Neuronal stem cell (in vitro differentiated cells): ENCODE results near the gene MDN1.

Source experiments
- DNase-seq: peaks from one replicate; pipeline ENCODE4 v3.0.0-alpha.2; 2013; ENCODE audit warnings: low spot score
- H2AFZ ChIP-seq: one replicate; pipeline ENCODE4 v1.6.1; 2013; ENCODE audit warnings: mild to moderate bottlenecking, low read length, inconsistent platforms
- H2AK5ac ChIP-seq: 2 replicates; pipeline ENCODE4 v1.6.1; 2013; ENCODE audit warnings: low read depth, mild to moderate bottlenecking, inconsistent platforms, low read length, moderate library complexity, mixed read lengths
- H2BK120ac ChIP-seq: 2 replicates; pipeline ENCODE4 v1.6.1; 2013; ENCODE audit warnings: low read depth, mild to moderate bottlenecking, inconsistent platforms, low read length, moderate library complexity, mixed read lengths
- H2BK12ac ChIP-seq: one replicate; pipeline ENCODE4 v1.6.1; 2013; ENCODE audit warnings: low read length, inconsistent platforms
- H2BK15ac ChIP-seq: 2 replicates; pipeline ENCODE4 v1.6.1; 2013; ENCODE audit warnings: mild to moderate bottlenecking, low read length, inconsistent platforms, mixed read lengths
- H2BK5ac ChIP-seq: one replicate; pipeline ENCODE4 v1.6.1; 2013; ENCODE audit warnings: inconsistent platforms, mild to moderate bottlenecking, low read length, moderate library complexity
- H3K14ac ChIP-seq: one replicate; pipeline ENCODE4 v1.6.1; 2013; ENCODE audit warnings: low read length, inconsistent platforms
- H3K18ac ChIP-seq: 2 replicates; pipeline ENCODE4 v1.6.1; 2013; ENCODE audit warnings: low read length, inconsistent platforms
- H3K23ac ChIP-seq: 2 replicates; pipeline ENCODE4 v1.6.1; 2013; ENCODE audit warnings: low read depth, mild to moderate bottlenecking, mixed read lengths, low read length, inconsistent platforms; ENCODE audit not compliant: poor library complexity
- H3K27ac ChIP-seq: replicated peaks from 3 replicates; pipeline ENCODE4 v1.5.1; 2013; ENCODE audit warnings: low read length, inconsistent platforms
- H3K27me3 ChIP-seq, 3 experiments: 2 replicates each; pipeline ENCODE4 v1.6.1; 2013; ENCODE audit warnings: low read length in 3 of 3, mild to moderate bottlenecking in 2 of 3, inconsistent platforms in 1 of 3, low read depth in 1 of 3, mixed read lengths in 1 of 3, moderate library complexity in 1 of 3; ENCODE audit not compliant: control insufficient read depth in 3 of 3, insufficient read depth in 3 of 3
- H3K36me3 ChIP-seq, 2 donors: replicated peaks in 1 of 2; 2 replicates each; pipeline ENCODE4 v1.6.1; 2013; ENCODE audit warnings: low read length in 2 of 2; ENCODE audit not compliant: control insufficient read depth in 2 of 2, insufficient read depth in 2 of 2
- H3K4ac ChIP-seq: 2 replicates; pipeline ENCODE4 v1.6.1; 2013; ENCODE audit warnings: inconsistent platforms, mild to moderate bottlenecking, low read length, moderate library complexity
- H3K4me1 ChIP-seq, 2 donors: 1 replicate in 1 of 2; 2 replicates in 1 of 2; pipeline ENCODE4 v1.6.1; 2013; ENCODE audit warnings: low read length in 2 of 2, low read depth in 1 of 2; ENCODE audit not compliant: control insufficient read depth in 2 of 2, insufficient read depth in 1 of 2
- H3K4me2 ChIP-seq: one replicate; pipeline ENCODE4 v1.6.1; 2013; ENCODE audit warnings: mild to moderate bottlenecking, low read length, inconsistent platforms; ENCODE audit not compliant: insufficient read depth, poor library complexity, severe bottlenecking
- H3K4me3 ChIP-seq, 2 donors: 2 replicates each; pipeline ENCODE4 v1.5.1; 2013; ENCODE audit warnings: low read length in 2 of 2, mild to moderate bottlenecking in 2 of 2, inconsistent platforms in 1 of 2, moderate library complexity in 1 of 2
- H3K79me1 ChIP-seq: one replicate; pipeline ENCODE4 v1.6.1; 2013; ENCODE audit warnings: low read depth, mild to moderate bottlenecking, inconsistent platforms, low read length, moderate library complexity
- H3K9ac ChIP-seq: one replicate; pipeline ENCODE4 v1.6.1; 2013; ENCODE audit warnings: mild to moderate bottlenecking, low read depth, low read length, inconsistent platforms; ENCODE audit not compliant: poor library complexity
- H3K9me3 ChIP-seq, 2 donors: replicated peaks in 1 of 2; 2 replicates each; pipeline versions ENCODE3 to v1.6.1; 2013; ENCODE audit warnings: low read length in 2 of 2, mild to moderate bottlenecking in 2 of 2, inconsistent platforms in 1 of 2, low read depth in 1 of 2, mixed read lengths in 1 of 2, moderate library complexity in 1 of 2; ENCODE audit not compliant: control insufficient read depth in 2 of 2, insufficient read depth in 1 of 2
- H4K8ac ChIP-seq: one replicate; pipeline ENCODE4 v1.6.1; 2013; ENCODE audit warnings: low read depth, mild to moderate bottlenecking, inconsistent platforms, low read length, moderate library complexity
- H4K91ac ChIP-seq: one replicate; pipeline ENCODE4 v1.6.1; 2013; ENCODE audit warnings: low read length, low read depth, mild to moderate bottlenecking, inconsistent platforms; ENCODE audit not compliant: poor library complexity
- WGBS, 2 donors: extraction: QIAGEN DNeasy Blood & Tissue Kit; methylation state at CpG; one replicate each; pipeline ENCODE4 v1.1.7; 2013; ENCODE audit warnings: missing lambda C conversion rate in 2 of 2, mixed read lengths in 1 of 2; ENCODE audit not compliant: insufficient read length in 2 of 2, insufficient replicate concordance in 1 of 2; ENCODE audit errors: extremely low coverage in 2 of 2; 5-methylcytosine and 5-hydroxymethylcytosine counted together

MDN1 gene

DNA sequence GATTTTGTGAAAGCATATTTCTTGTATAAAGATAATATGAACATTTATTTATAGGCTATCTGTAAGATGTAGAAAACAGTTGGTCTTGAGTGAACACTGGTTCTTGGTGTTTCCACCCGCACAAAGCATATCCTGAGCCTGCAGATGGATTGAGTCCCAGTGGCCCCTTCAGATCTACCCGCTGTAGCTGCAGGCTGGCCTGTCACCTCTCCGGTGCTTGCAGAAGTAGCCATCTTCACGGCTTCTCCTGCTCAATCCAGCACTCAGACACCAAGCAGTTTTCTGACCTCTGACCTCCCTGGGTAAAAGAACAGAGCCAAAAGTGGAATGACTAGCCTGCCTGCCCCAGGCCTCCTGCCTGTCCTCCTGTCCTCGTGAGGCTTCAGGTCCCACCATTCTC is 203.7 kb downstream of the MDN1 start:
- Histone ChIP-seq H3K36me3 (peaks cover 0 to 22% of the 10 kb centered on the region in 2 donors), H2BK15ac (no peak overlapping the region), H3K4ac (no peak overlapping the region), H3K9me3 (peaks cover 0 to 2% of the 10 kb centered on the region in 2 donors), H2AFZ (no peak overlapping the region), H4K8ac (no peak overlapping the region), H2BK5ac (no peak overlapping the region), H3K4me3 (no peak overlapping the region), H3K79me1 (no peaks in the 10 kb centered on the region), H3K4me1 (peaks cover 0 to 12% of the 10 kb centered on the region in 2 donors), H3K27me3 (no peaks in the 10 kb centered on the region), H2BK12ac (no peak overlapping the region), H2BK120ac (no peak overlapping the region), H2AK5ac (no peak overlapping the region), H4K91ac (no peak overlapping the region), H3K9ac (no peak overlapping the region), H3K18ac (no peak overlapping the region), H3K27ac (no peak overlapping the region), H3K4me2 (no peak overlapping the region), H3K23ac (no peak overlapping the region), H3K14ac (no peak overlapping the region)
- WGBS, 2 donors = no CpG with 5 or more reads among the region's 5 CpGs
- DNase-seq = no peak

DNA sequence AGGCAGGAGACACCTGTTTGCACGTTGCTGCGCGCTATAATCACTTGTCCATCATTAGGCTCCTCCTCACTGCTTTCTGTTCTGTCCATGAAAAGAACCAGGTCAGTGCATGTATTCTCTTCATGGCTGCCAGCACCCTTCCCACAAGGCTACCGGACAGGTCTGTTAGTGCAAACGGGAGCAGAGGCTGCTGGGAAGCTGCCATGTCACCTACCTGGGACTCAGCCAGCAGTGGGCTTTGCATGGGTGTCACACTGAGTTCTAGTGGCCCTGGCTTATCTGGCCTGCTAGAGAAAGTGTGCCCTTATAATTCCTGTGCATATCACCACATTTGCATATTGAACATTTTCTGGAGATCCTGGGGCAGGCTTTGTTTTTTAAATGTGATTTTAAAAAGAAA is 205.8 kb downstream of the MDN1 start:
- DNase-seq = no peak
- Histone ChIP-seq H3K14ac (no peak overlapping the region), H2AFZ (no peak overlapping the region), H2BK15ac (no peak overlapping the region), H3K9me3 (peaks cover 0 to 2% of the 10 kb centered on the region in 2 donors), H3K4me3 (no peak overlapping the region), H3K36me3 (peaks cover 0 to 25% of the 10 kb centered on the region in 2 donors), H4K91ac (no peak overlapping the region), H2AK5ac (no peak overlapping the region), H3K9ac (no peak overlapping the region), H3K27me3 (no peaks in the 10 kb centered on the region), H2BK120ac (no peak overlapping the region), H4K8ac (no peak overlapping the region), H3K23ac (peak overlapping the region; percentile 62), H2BK12ac (no peak overlapping the region), H3K18ac (peak overlapping the region; percentile 40), H3K4me1 (peaks cover 0 to 12% of the 10 kb centered on the region in 2 donors), H3K4me2 (no peak overlapping the region), H2BK5ac (no peak overlapping the region), H3K27ac (no peak overlapping the region), H3K79me1 (no peaks in the 10 kb centered on the region), H3K4ac (no peak overlapping the region)
- no CpG with 5 or more reads among the region's 5 CpGs for WGBS, 2 donors

DNA sequence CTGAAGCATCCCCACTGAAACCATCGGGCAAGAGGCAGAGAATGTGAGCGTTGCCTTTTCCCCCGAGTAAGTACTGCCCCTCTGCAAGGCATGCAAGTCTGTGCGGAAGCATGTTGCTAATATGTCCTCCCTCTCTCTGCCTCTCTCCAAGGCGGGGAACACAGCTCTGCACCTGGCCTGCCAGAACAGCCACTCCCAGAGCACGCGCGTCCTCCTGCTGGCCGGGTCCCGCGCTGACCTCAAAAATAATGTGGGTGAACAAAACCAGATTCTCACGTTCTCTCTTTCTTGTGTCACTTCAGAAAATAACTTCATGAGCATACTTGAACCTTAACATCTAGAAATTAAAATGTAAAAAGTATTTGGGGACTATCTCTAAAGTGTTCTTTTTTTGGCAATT is 207.5 kb downstream of the MDN1 start:
- Histone ChIP-seq H2AFZ (no peak overlapping the region), H2BK15ac (no peak overlapping the region), H3K36me3 (peaks cover 0 to 34% of the 10 kb centered on the region in 2 donors), H3K27ac (no peak overlapping the region), H4K8ac (no peak overlapping the region), H2BK120ac (no peak overlapping the region), H4K91ac (no peak overlapping the region), H3K79me1 (no peaks in the 10 kb centered on the region), H2AK5ac (no peak overlapping the region), H3K4ac (no peak overlapping the region), H3K4me1 (peaks cover 0 to 12% of the 10 kb centered on the region in 2 donors), H3K14ac (no peak overlapping the region), H3K9me3 (peaks cover 0 to 2% of the 10 kb centered on the region in 2 donors), H3K23ac (no peak overlapping the region), H3K4me3 (no peak overlapping the region), H2BK12ac (no peak overlapping the region), H3K18ac (no peak overlapping the region), H3K9ac (no peak overlapping the region), H2BK5ac (no peak overlapping the region), H3K4me2 (no peak overlapping the region), H3K27me3 (no peaks in the 10 kb centered on the region)
- no CpG with 5 or more reads among the region's 12 CpGs for WGBS, 2 donors
- DNase-seq = no peak

DNA sequence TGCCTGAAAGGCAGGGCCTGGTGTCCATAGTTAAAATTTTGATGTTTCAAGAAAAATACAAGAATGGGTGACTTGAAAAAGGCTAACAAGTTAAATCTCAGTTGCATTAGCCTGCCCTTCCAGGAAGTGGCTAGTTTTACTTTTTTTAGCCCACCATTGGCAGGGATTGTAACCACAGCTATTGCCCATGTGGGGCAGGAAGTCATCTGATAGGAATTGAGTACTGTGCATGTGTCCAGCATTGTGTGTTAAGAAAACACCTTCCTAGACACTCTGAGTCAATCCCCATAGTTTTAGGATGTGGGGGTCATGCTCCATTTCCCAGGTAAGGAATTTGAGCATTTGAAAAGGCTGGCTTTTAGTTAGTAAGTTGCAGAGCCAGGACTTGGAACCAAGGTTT is 207.9 kb downstream of the MDN1 start:
- Histone ChIP-seq H4K91ac (no peak overlapping the region), H3K4me1 (peaks cover 0 to 12% of the 10 kb centered on the region in 2 donors), H2BK12ac (no peak overlapping the region), H3K9me3 (peaks cover 0 to 2% of the 10 kb centered on the region in 2 donors), H3K27me3 (no peaks in the 10 kb centered on the region), H3K4ac (no peak overlapping the region), H3K18ac (no peak overlapping the region), H2BK120ac (no peak overlapping the region), H3K23ac (no peak overlapping the region), H2BK5ac (no peak overlapping the region), H3K4me2 (no peak overlapping the region), H3K14ac (no peak overlapping the region), H4K8ac (no peak overlapping the region), H3K79me1 (no peaks in the 10 kb centered on the region), H3K27ac (no peak overlapping the region), H3K9ac (no peak overlapping the region), H2AK5ac (no peak overlapping the region), H3K4me3 (no peak overlapping the region), H2AFZ (no peak overlapping the region), H2BK15ac (no peak overlapping the region), H3K36me3 (peaks cover 0 to 34% of the 10 kb centered on the region in 2 donors)
- no peak for DNase-seq
